GM21576 (cell line): Measurements from ENCODE around the gene ARHGAP4.

ENCODE experiments used
- ATAC-seq: cut with Tn5 transposase; IDR thresholded peaks from one replicate; pipeline ENCODE4 v1.9.1; 2021; ENCODE audit warnings: mild to moderate bottlenecking, moderate library complexity; ENCODE audit not compliant: unreplicated experiment

The ARHGAP4 gene

GRCh38 chrX:153964105-153964504 lies 38.0 kb upstream of the ARHGAP4 start:
- ATAC-seq, result no peak

- no peak for ATAC-seq
These were observed 37.5 kb upstream of the ARHGAP4 start for GRCh38 chrX:153963546-153963945.

GRCh38 chrX:153961292-153961691 lies 35.2 kb upstream of the ARHGAP4 start:
- no peak for ATAC-seq

- no peak for ATAC-seq
These were observed 34.7 kb upstream of the ARHGAP4 start for GRCh38 chrX:153960786-153961185.

- ATAC-seq, result no peak
These were observed 34.0 kb upstream of the ARHGAP4 start for GRCh38 chrX:153960077-153960476.

GRCh38 chrX:153959649-153960048 lies 33.6 kb upstream of the ARHGAP4 start:
- ATAC-seq, result no peak

DNA sequence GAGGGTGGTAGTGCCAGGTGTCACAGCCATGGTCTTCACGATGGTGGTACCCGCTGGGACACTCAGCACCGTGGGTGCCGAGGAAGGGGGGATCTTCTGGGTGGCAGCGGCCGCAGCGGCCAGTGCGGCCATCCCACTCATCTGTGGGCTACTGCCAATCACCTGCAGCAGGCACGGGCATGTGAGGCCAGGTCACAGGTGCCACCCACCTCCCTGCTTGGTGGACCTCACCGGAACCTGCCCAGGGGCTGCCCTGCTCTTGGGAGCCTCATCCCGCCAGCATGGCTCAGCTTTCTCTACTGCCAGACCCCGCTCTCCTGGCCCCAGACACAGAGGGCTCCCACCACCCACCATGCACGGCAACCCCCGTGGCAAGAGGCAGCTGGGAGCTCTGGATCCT lies 32.5 kb upstream of the ARHGAP4 start:
- no peak for ATAC-seq

GRCh38 chrX:153957224-153957623 lies 31.2 kb upstream of the ARHGAP4 start:
- no peak for ATAC-seq

DNA sequence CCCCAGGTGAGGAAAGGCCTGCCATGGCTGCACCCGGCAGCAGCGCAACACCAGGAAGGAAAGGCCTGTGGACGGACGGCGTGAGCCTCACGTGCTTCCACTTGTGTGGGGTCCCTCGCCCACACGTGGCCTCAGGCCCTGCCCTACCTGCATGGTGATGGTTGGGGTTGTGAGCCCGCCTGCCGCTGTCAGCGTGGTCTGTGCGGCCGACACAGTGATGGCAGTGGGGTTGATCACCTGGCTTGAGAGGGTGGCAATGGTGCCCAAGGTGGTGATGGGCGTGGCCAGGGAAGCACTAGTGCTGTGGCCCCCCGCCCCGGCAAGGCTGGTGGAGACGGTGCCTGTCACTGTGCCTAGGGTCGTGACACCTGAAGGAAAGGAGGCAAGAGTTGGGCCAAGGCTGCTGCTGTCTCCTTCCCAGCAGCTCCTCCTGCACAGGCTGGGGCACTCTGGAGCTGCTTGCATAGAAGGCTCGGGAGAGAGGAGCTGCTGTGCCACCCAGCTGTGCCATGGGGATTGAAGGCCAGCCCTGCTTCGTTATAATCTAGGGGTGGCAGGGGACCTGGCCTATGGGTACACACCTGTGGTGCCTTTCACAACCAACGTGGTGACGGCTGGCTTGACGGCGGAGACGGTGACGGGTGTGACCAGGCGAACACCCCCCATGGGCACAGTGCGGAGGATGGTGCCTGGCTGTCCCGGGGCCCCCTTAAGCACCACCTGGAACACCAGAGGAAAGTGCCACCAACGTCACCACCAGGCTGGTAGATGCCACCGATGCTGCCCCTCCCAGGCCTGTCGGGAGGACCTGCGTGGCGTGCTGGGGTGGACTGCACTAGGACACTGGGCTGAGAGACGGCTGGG lies 30.2 kb upstream of the ARHGAP4 start:
- ATAC-seq, result no peak

DNA sequence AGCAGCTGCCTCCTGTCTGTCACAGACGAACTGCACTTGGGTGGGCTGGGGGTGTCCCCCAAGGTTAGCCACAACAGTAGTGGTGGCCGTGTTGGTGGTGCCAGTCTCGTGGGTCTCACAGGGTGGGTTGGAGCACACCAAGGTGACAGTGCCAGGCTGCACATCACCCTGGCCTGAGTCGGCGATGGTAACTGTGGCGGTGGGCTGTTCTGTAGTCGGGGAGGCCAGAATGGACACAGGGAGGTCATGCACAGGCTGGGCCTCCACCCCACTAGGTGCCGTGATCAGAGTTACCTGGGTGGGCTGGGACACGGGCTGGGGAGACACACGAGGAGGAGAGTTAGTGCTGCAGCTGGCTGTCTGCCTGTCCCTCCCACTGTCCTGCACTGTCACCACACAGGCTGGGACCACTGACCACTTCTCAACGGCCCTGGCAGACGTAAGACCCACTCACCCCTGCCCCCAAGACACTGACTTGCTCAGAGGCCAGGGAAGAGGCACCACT lies 29.2 kb upstream of the ARHGAP4 start:
- ATAC-seq, result no peak

GRCh38 chrX:153954558-153955227 lies 28.6 kb upstream of the ARHGAP4 start:
- ATAC-seq, result no peak

DNA sequence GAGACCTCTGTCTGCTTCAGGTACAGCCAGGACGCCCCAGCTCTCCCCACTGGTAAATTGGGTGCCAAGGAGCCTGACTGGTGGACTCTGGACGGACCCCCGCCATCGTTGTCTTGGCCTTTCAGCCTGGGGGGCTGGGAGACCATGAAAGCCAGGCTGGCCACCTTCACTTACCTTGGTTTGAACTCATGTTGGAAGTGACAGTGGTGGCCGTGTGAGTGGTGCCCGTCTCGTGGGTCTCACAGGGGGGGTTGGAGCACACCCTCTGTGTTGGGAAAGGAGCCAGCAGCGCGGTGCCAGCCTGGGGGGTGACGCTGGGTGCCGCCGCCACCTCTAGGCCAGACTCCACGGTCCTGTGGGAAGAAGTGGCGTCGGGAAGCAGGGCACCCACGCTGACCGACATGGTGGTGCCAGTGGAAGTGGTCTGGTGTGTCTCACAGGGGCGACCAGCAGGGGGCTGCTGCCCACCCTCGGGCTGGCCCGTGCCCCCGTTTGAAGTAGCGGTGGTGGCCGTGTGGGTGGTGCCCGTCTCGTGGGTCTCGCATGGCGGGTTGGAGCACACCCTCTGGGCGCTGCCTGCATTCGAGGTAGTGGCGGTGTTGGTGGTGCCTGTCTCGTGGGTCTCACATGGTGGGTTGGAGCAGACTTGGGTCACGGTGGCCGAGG lies 28.0 kb upstream of the ARHGAP4 start:
- ATAC-seq, result no peak

DNA sequence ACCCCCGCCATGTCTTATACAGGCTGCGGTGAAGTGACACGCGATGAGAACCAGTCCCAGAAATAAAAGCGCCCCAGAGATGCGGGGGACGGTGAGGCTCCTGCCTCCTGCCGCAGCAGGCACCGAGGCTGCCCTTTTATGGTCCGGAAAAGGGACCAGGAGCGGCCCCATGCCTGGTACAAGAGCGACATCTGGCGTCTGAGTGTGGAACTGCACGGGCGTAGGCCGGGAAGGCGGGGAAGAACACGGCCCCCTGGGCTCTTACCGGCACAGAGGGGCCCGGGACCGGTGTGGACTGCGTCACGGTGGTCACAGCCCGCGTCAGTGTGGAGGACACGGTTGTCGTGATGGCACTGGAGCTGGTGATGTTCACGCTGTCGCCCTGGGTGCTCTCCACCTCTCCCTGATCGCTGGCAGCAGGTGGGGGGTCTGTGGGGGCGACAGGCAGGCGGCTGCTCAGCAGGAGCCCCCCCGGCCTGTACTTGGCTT lies 27.3 kb upstream of the ARHGAP4 start:
- peak; percentile 64 for ATAC-seq

- ATAC-seq, result no peak
These were observed 26.4 kb upstream of the ARHGAP4 start for GRCh38 chrX:153952373-153953026.

DNA sequence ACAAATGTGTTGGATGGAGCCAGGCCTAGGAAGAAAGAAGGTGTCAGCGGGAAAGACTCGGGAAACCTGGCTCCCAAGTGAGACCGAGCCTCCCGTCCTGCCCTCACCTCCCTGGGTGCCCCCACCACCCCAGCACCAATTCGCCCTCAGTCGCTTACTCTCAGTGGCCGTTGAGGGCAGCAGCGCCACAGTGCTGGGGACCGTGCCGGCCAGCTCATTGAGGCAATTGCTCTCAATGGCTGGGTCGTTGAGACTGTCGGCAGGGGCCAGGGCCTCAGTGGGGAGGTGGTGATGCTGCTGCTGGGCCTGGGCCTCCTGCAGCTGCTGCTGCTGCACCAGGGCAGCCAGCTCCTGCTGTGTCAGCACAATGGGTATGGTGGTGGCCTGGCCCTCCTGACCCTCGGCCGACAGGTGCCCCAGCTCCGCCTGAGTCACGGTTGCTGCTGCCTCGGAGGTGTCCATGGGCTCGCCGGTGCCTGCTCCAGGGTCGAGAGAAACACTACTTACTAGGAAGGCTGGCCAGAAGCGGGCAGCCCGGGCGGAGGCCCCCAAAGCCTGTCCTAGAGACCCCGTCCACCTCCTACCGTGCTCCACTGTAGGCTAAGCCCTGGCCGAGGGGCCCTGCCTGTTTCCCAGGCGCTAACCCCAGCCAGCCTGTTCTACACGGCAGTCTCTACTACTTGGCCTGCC lies 25.8 kb upstream of the ARHGAP4 start:
- no peak for ATAC-seq

DNA sequence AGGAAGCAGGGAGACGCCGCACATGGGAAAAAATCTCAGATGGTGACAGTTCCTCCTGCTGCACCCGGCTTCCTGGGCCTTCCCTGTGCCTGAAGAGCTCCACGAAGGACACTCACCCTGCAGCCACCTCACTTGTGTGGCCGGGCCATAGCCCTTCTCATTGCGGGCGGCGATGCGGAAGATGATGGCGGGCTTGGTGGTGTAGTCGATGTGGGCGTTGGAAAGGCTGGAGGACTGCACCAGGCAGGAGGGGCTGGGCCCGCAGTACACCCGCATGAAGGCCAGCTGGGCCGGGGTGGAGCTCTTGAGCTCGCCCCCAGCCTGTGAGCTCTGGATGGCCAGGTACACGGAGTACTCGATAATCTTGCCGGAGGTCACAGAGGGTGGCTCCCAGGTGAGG lies 24.1 kb upstream of the ARHGAP4 start:
- no peak for ATAC-seq

GRCh38 chrX:153948847-153949805 lies 23.1 kb upstream of the ARHGAP4 start:
- ATAC-seq, result no peak

- no peak for ATAC-seq
These were observed 22.0 kb upstream of the ARHGAP4 start for GRCh38 chrX:153948002-153948466.
